ENCODE data around the gene TDRD7. TPM values are rescaled to one million over a fixed set of nuclear protein-coding genes. Genes with fewer than 3 reads are reported as not detected.
A peak's percentile ranks its signal among the peaks of the same experiment; 100 is the strongest.

The TDRD7 gene
- 3.6 and 4.9 TPM in 2 replicates for total RNA-seq (2021)
- Bru-seq, nascent RNA = percentile 53 among the genes with signal in this experiment
- BruChase-seq, experiment 1, labeled RNA remaining after a 2-hour chase = percentile 42 among the genes with signal in this experiment
- BruChase-seq, experiment 2, labeled RNA remaining after a 6-hour chase = percentile 38 among the genes with signal in this experiment
- long read RNA-seq, transcript TDRD7-201 (17 exons, 3,834 nt) = major isoform, 10 of 14 reads
- long read RNA-seq, partial matches to known transcripts = 2 of 14 reads
- long read RNA-seq, other reads (novel, unspliced or antisense) = 2 of 14 reads

- DNase-seq (ENCODE audit: low spot score) = peak; percentile 87
- no peaks in the 10 kb centered on the region for H3K4me1 ChIP-seq (ENCODE audit: insufficient read depth, low read length, poor library complexity, severe bottlenecking)
- no TSS peak for BruUV-seq (replicated peaks)
- ChIA-PET POLR2A (ENCODE audit: low non-redundant PET) (no interaction called here), CTCF (interaction anchor here (0.5 to 1.5 kb wide), 4 partner anchors 187 to 764 kb away, joined by 3 to 7 read pairs (median 4); no protein-coding TSS in a partner anchor)
- no peak within 1 kb of the TSS for H3K27ac ChIP-seq (ENCODE audit: low read depth, low read length, poor library complexity, severe bottlenecking)
- no peaks in the 10 kb centered on the region for H3K36me3 ChIP-seq (ENCODE audit: insufficient read depth, low read length, poor library complexity, severe bottlenecking)
- H3K9me3 ChIP-seq (ENCODE audit: low read depth, low read length, poor library complexity, severe bottlenecking) = no peaks in the 10 kb centered on the region
- peaks cover 5% of the 10 kb centered on the region for H3K27me3 ChIP-seq (replicated peaks; ENCODE audit: insufficient read depth, low read depth, low read length, poor library complexity)
- TF ChIP-seq CTCF (conservative IDR thresholded peaks at IDR 0.05; ENCODE audit: low read depth, low read length) = peak; percentile 93
- no peak for TF ChIP-seq EZH2 (IDR thresholded peaks at IDR 0.05; ENCODE audit: borderline replicate concordance, low read depth, low read length, poor library complexity, severe bottlenecking)
- peak within 1 kb of the TSS; percentile 82 for H3K4me3 ChIP-seq (ENCODE audit: low read depth, low read length, poor library complexity, severe bottlenecking)
- intact Hi-C loops (cut with micrococcal nuclease; ENCODE audit: unreplicated experiment) = loop anchor here (1.0 kb wide), 2 partner anchors 186 to 203 kb away; no protein-coding TSS in a partner anchor
Observed at GRCh38 chr9:97411789-97412625, at the start of gene TDRD7. Gene TDRD7, plus strand, starts transcription at chr9:97412096. Its CDS starts 16,370 bp downstream, at chr9:97428466.

GRCh38 chr9:97362777-97363545 lies 48.9 kb upstream of the TDRD7 start:
- no TSS peak for BruUV-seq (replicated peaks)
- Histone ChIP-seq H3K27me3 (replicated peaks; ENCODE audit: insufficient read depth, low read depth, low read length, poor library complexity) (no peaks in the 10 kb centered on the region), H3K4me1 (ENCODE audit: insufficient read depth, low read length, poor library complexity, severe bottlenecking) (no peaks in the 10 kb centered on the region), H3K4me3 (ENCODE audit: low read depth, low read length, poor library complexity, severe bottlenecking) (no peak overlapping the region), H3K36me3 (ENCODE audit: insufficient read depth, low read length, poor library complexity, severe bottlenecking) (no peaks in the 10 kb centered on the region), H3K27ac (ENCODE audit: low read depth, low read length, poor library complexity, severe bottlenecking) (no peak overlapping the region), H3K9me3 (ENCODE audit: low read depth, low read length, poor library complexity, severe bottlenecking) (no peaks in the 10 kb centered on the region)
- ChIA-PET CTCF (no interaction called here), POLR2A (ENCODE audit: low non-redundant PET) (no interaction called here)
- TF ChIP-seq EZH2 (IDR thresholded peaks at IDR 0.05; ENCODE audit: borderline replicate concordance, low read depth, low read length, poor library complexity, severe bottlenecking) = no peak
- no peak for TF ChIP-seq CTCF (conservative IDR thresholded peaks at IDR 0.05; ENCODE audit: low read depth, low read length)
- intact Hi-C loops (cut with micrococcal nuclease; ENCODE audit: unreplicated experiment) = no loop called here
- DNase-seq (ENCODE audit: low spot score) = no peak

GRCh38 chr9:97363661-97364299 lies 48.1 kb upstream of the TDRD7 start:
- no peak for DNase-seq (ENCODE audit: low spot score)
- ChIA-PET CTCF (no interaction called here), POLR2A (ENCODE audit: low non-redundant PET) (no interaction called here)
- H3K27me3 ChIP-seq (replicated peaks; ENCODE audit: insufficient read depth, low read depth, low read length, poor library complexity) = no peaks in the 10 kb centered on the region
- H3K36me3 ChIP-seq (ENCODE audit: insufficient read depth, low read length, poor library complexity, severe bottlenecking) = no peaks in the 10 kb centered on the region
- H3K9me3 ChIP-seq (ENCODE audit: low read depth, low read length, poor library complexity, severe bottlenecking) = no peaks in the 10 kb centered on the region
- BruUV-seq (replicated peaks) = no TSS peak
- H3K4me3 ChIP-seq (ENCODE audit: low read depth, low read length, poor library complexity, severe bottlenecking) = no peak overlapping the region
- TF ChIP-seq CTCF (conservative IDR thresholded peaks at IDR 0.05; ENCODE audit: low read depth, low read length) (no peak), EZH2 (IDR thresholded peaks at IDR 0.05; ENCODE audit: borderline replicate concordance, low read depth, low read length, poor library complexity, severe bottlenecking) (no peak)
- no peaks in the 10 kb centered on the region for H3K4me1 ChIP-seq (ENCODE audit: insufficient read depth, low read length, poor library complexity, severe bottlenecking)
- intact Hi-C loops (cut with micrococcal nuclease; ENCODE audit: unreplicated experiment) = no loop called here
- no peak overlapping the region for H3K27ac ChIP-seq (ENCODE audit: low read depth, low read length, poor library complexity, severe bottlenecking)

Measured in A673 (cell line).